D721Med (cell line): Measurements from ENCODE around the gene ATP1A4.

ENCODE experiments used
- DNase-seq: peaks from one replicate; pipeline ENCODE4 v3.0.0; 2011; ENCODE audit warnings: low spot score; ENCODE audit not compliant: insufficient read length
- FAIRE-seq: peaks from 2 replicates; lab custom pipeline; 2011; peaks lifted over from hg19 to GRCh38; lab: Jason Lieb, UNC
- TF ChIP-seq, protein P1 (sequence below): IDR thresholded peaks from 2 replicates; pipeline ENCODE4 v1.5.1; 2012; ENCODE audit warnings: mild to moderate bottlenecking, control low read depth; ENCODE audit not compliant: insufficient read depth; ENCODE audit errors: missing control alignments

The ATP1A4 gene

DNA sequence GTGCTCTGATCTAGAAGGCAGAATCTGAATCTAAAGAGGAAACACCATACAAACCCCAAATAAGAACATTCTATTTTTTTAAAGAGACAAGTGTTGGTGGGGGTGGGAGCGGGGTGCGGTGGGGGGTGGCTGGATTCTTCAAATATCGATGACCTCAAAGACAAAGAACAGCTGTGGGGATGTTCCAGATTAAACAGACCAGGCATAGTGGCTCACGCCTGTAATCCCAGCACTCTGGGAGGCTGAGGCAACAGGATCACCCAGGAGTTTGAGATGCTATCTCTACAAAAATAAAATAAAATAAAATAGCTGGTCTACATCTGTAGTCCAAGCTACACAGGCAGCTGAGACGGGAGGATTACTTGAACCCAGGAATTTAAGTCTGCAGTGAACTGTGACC is 5.0 kb downstream of the ATP1A4 start:
- FAIRE-seq (no peak), DNase-seq (no peak)
- TF ChIP-seq, protein P1, sequence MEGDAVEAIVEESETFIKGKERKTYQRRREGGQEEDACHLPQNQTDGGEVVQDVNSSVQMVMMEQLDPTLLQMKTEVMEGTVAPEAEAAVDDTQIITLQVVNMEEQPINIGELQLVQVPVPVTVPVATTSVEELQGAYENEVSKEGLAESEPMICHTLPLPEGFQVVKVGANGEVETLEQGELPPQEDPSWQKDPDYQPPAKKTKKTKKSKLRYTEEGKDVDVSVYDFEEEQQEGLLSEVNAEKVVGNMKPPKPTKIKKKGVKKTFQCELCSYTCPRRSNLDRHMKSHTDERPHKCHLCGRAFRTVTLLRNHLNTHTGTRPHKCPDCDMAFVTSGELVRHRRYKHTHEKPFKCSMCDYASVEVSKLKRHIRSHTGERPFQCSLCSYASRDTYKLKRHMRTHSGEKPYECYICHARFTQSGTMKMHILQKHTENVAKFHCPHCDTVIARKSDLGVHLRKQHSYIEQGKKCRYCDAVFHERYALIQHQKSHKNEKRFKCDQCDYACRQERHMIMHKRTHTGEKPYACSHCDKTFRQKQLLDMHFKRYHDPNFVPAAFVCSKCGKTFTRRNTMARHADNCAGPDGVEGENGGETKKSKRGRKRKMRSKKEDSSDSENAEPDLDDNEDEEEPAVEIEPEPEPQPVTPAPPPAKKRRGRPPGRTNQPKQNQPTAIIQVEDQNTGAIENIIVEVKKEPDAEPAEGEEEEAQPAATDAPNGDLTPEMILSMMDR: no peak

DNA sequence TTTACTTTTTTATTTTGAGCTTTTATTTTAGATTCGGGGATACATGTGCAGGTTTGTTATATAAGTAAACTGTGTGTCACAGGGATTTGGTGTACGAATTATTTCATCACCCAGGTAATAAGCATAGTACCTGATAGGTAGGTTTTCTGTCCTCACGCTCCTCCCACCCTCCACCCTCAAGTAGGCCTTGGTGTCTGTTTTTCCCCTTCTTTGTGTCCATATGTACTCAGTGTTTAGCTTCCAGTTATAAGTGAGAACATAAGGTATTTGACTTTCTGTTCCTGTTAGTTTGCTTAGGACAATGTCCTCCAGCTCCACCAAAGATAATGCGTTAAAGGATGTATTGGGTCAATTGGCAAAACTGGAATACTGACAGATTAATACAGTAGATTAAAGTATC is 5.8 kb downstream of the ATP1A4 start:
- no peak for DNase-seq
- TF ChIP-seq, protein P1: no peak
- no peak for FAIRE-seq

DNA sequence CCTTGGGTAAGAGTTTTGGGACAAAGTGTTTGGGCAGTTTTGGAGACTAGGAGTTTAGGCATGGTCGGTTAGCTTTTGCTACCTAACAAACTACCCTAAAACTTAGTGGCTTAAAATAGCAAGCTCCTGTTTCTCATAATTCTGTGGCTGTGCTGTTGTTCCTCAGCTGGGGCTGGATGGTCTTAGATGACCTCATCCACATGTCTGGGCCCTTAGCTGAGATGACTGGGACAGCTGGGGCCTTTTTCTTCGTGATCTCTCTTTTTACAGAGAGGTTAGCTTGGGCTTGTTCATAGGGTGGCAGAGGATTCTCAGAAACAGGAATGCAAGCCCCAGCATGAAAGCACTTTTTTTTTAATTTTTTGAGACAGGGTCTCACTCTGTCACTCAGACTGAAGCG is 6.6 kb downstream of the ATP1A4 start:
- TF ChIP-seq, protein P1: no peak
- DNase-seq: no peak
- FAIRE-seq: no peak

DNA sequence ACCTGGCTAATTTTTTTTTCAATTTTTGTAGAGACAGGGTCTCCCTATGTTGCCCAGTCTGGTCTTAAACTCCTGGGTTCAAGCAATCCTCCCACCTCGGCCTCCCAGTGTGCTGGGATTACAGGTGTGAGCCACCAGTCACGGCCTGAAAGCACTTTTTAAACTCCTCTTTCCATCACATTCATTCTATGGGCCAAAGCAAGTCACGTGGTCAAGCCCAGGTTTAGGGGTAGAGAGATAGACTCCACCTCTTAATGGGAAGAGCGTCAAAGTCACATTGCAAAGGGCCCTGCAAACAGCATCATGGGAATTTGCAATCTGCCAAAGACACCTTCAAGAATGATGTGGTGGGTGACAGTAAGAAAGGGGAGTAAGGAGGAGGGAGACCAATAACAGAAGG is 7.1 kb downstream of the ATP1A4 start:
- TF ChIP-seq, protein P1: no peak
- no peak for DNase-seq
- FAIRE-seq: no peak

DNA sequence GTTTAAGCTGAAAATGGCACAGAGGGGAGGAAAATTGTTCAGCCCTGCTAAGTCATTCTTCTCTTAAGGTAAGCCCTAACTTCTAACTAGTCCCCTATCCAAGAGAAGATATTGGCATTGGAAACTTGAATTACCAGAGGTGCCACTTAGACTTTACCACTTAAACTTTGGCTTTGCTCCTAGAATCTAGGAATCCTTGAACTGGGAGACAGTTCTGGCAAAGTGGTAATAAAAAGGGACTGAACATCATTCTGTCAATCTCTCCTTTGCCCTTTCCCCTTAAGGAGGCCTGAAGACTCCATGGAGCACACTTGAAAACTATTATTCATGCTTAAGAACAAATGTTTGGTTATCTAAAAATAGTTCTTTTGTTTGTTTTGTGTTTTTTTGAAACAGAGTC is 8.4 kb downstream of the ATP1A4 start:
- DNase-seq: no peak
- TF ChIP-seq, protein P1: no peak
- FAIRE-seq: no peak

DNA sequence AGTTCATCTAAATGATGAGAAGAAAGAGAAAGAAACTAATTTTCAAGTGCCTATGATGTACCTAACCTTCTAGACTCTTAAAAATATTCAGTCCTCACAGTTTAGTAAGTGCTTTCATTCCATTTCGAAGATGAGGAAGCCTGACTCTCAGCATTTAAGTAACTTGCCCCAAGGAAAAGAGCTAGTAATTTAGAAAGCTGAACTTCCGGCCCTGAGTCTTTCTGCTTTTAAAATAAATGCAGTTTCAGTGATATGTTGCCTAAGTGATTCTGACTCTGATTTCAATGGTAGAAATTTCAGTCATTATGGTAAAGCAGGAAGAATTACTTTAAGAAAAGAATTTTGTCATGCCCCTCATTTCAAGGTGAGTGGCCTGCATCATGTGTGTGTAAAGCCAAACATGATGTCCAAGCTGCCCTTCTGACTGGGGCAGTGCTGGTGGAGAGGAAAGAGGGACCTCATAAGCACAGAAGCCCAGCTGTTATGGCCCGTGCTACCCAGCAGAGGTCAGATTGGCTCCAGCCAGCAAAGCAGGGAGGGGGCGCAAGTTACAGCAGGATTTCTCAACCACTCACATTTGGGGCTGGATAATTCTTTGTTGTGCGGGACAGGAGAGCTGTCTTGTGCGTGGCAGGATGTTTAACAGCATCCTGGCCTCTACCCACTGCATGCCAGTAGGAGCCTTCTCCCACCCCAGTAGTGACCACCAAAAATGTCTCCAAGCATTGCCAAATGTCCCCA is 10.7 kb downstream of the ATP1A4 start:
- DNase-seq (no peak), FAIRE-seq (no peak)
- TF ChIP-seq, protein P1: peak; percentile 24

DNA sequence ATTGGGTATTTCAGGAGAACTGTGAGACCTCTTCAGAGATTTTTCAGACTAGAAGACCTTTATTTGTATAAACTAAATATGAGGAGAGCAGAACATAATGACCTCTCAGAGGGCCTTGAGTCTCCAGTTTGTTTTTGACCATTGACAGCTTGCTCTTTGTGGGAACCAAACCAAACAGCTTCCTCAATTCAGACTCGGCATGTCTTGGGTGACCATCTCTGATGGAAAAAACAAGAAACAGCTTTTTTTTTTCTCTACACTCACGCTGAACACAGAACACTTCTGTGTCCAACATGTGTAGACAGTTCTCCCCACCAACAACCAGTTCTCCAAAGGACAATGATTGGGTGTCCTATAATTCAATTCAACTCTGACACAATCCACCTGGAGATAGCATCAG is 11.5 kb downstream of the ATP1A4 start:
- DNase-seq (no peak), FAIRE-seq (no peak)
- TF ChIP-seq, protein P1: no peak
